Rectal smooth muscle tissue (tissue), 1 donor: ENCODE data around the gene DEFB123.
"Not testable (repeated sequence)": the region's sequence is repeated elsewhere in the genome, so short reads cannot be mapped to it uniquely, and the experiment has no call there.

ENCODE experiments used
- H3K27ac ChIP-seq: one replicate; pipeline ENCODE4 v1.7.0; 2013; ENCODE audit warnings: low read depth, low read length, inconsistent platforms
- H3K27me3 ChIP-seq: one replicate; pipeline ENCODE4 v1.7.0; 2013; ENCODE audit warnings: low read length; ENCODE audit not compliant: control insufficient read depth, insufficient read depth
- H3K36me3 ChIP-seq: one replicate; pipeline ENCODE4 v1.7.0; 2013; ENCODE audit warnings: low read length; ENCODE audit not compliant: control insufficient read depth, insufficient read depth
- H3K4me1 ChIP-seq: one replicate; pipeline ENCODE4 v1.7.0; 2013; ENCODE audit warnings: low read length; ENCODE audit not compliant: control insufficient read depth, insufficient read depth
- H3K4me3 ChIP-seq: one replicate; pipeline ENCODE4 v1.7.0; 2013; ENCODE audit warnings: low read length
- H3K9ac ChIP-seq: one replicate; pipeline ENCODE4 v1.7.0; 2013; ENCODE audit warnings: low read length

Gene DEFB123

GRCh38 chr20:31440012-31440659 is at the start of gene DEFB123:
TSS of gene DEFB123 (plus strand) at chr20:31440632. CDS start at chr20:31440699, 67 bp downstream.
- no peak within 1 kb of the TSS for H3K4me3 ChIP-seq
- no peaks in the 10 kb centered on the region for H3K4me1 ChIP-seq
- no peak within 1 kb of the TSS for H3K27ac ChIP-seq
- no peak within 1 kb of the TSS for H3K9ac ChIP-seq
- no peaks in the 10 kb centered on the region for H3K36me3 ChIP-seq
- H3K27me3 ChIP-seq = no peaks in the 10 kb centered on the region

GRCh38 chr20:31392836-31393235 is 47.6 kb upstream of the DEFB123 start:
- Histone ChIP-seq H3K27me3 (peaks cover 5% of the 10 kb centered on the region), H3K9ac (no peak overlapping the region), H3K4me1 (no peaks in the 10 kb centered on the region), H3K4me3 (no peak overlapping the region), H3K27ac (no peak overlapping the region), H3K36me3 (no peaks in the 10 kb centered on the region)

GRCh38 chr20:31394900-31395299 is 45.5 kb upstream of the DEFB123 start:
- no peaks in the 10 kb centered on the region for H3K4me1 ChIP-seq
- no peaks in the 10 kb centered on the region for H3K27me3 ChIP-seq
- no peak overlapping the region for H3K27ac ChIP-seq
- no peak overlapping the region for H3K4me3 ChIP-seq
- H3K36me3 ChIP-seq = no peaks in the 10 kb centered on the region
- H3K9ac ChIP-seq = no peak overlapping the region

GRCh38 chr20:31403886-31404285 is 36.5 kb upstream of the DEFB123 start:
- no peaks in the 10 kb centered on the region for H3K4me1 ChIP-seq
- H3K4me3 ChIP-seq = no peak overlapping the region
- no peaks in the 10 kb centered on the region for H3K27me3 ChIP-seq
- no peak overlapping the region for H3K27ac ChIP-seq
- no peaks in the 10 kb centered on the region for H3K36me3 ChIP-seq
- no peak overlapping the region for H3K9ac ChIP-seq

- no peak within 1 kb of the TSS for H3K27ac ChIP-seq
Observed at GRCh38 chr20:31406115-31406514, 34.3 kb upstream of the DEFB123 start, which contains the start of gene DEFB121. TSS of gene DEFB121 (minus strand) at chr20:31406215. CDS start at chr20:31406152, 63 bp downstream.

GRCh38 chr20:31410011-31410410 is 30.4 kb upstream of the DEFB123 start:
- H3K9ac ChIP-seq = no peak overlapping the region
- H3K27ac ChIP-seq = no peak overlapping the region
- H3K27me3 ChIP-seq = no peaks in the 10 kb centered on the region
- H3K36me3 ChIP-seq = no peaks in the 10 kb centered on the region
- no peak overlapping the region for H3K4me3 ChIP-seq
- H3K4me1 ChIP-seq = no peaks in the 10 kb centered on the region

More at GRCh38 chr20:31406115-31406514, 34.3 kb upstream of the DEFB123 start, which contains the start of gene DEFB121:
- no peak within 1 kb of the TSS for H3K4me3 ChIP-seq
- no peaks in the 10 kb centered on the region for H3K36me3 ChIP-seq
- H3K4me1 ChIP-seq = no peaks in the 10 kb centered on the region
- no peak within 1 kb of the TSS for H3K9ac ChIP-seq
- H3K27me3 ChIP-seq = no peaks in the 10 kb centered on the region

- no peak overlapping the region for H3K4me3 ChIP-seq
- no peaks in the 10 kb centered on the region for H3K36me3 ChIP-seq
- H3K27ac ChIP-seq = no peak overlapping the region
- no peaks in the 10 kb centered on the region for H3K27me3 ChIP-seq
- H3K9ac ChIP-seq = no peak overlapping the region
- no peaks in the 10 kb centered on the region for H3K4me1 ChIP-seq
Observed at GRCh38 chr20:31414381-31414780, 26.1 kb upstream of the DEFB123 start.

GRCh38 chr20:31415653-31416052 is 24.8 kb upstream of the DEFB123 start:
- no peaks in the 10 kb centered on the region for H3K36me3 ChIP-seq

GRCh38 chr20:31418307-31418706 is 22.1 kb upstream of the DEFB123 start:
- Histone ChIP-seq H3K4me1 (no peaks in the 10 kb centered on the region), H3K4me3 (no peak overlapping the region), H3K27me3 (no peaks in the 10 kb centered on the region), H3K36me3 (no peaks in the 10 kb centered on the region), H3K27ac (no peak overlapping the region), H3K9ac (no peak overlapping the region)

More at GRCh38 chr20:31415653-31416052, 24.8 kb upstream of the DEFB123 start:
- H3K4me3 ChIP-seq = no peak overlapping the region
- H3K9ac ChIP-seq = no peak overlapping the region
- no peaks in the 10 kb centered on the region for H3K27me3 ChIP-seq
- no peak overlapping the region for H3K27ac ChIP-seq
- no peaks in the 10 kb centered on the region for H3K4me1 ChIP-seq

GRCh38 chr20:31425797-31426196 is 14.6 kb upstream of the DEFB123 start:
- Histone ChIP-seq H3K4me3 (no peak overlapping the region), H3K9ac (no peak overlapping the region), H3K27ac (no peak overlapping the region), H3K27me3 (no peaks in the 10 kb centered on the region), H3K4me1 (no peaks in the 10 kb centered on the region), H3K36me3 (no peaks in the 10 kb centered on the region)

GRCh38 chr20:31426891-31427551 is 13.4 kb upstream of the DEFB123 start:
- H3K36me3 ChIP-seq, H3K27ac ChIP-seq, H3K4me1 ChIP-seq, H3K27me3 ChIP-seq, H3K9ac ChIP-seq, H3K4me3 ChIP-seq: not testable (repeated sequence)

GRCh38 chr20:31427576-31427975 is 12.9 kb upstream of the DEFB123 start:
- H3K4me1 ChIP-seq, H3K4me3 ChIP-seq, H3K9ac ChIP-seq, H3K27ac ChIP-seq, H3K27me3 ChIP-seq, H3K36me3 ChIP-seq: not testable (repeated sequence)
